GM12874 (cell line): ENCODE measurements around the gene VPS51.

Experiments used
- TF ChIP-seq, protein P1 (sequence below): IDR thresholded peaks from 2 replicates; pipeline ENCODE4 v1.5.1; 2011; ENCODE audit warnings: low read depth, mild to moderate bottlenecking, control low read depth, low read length, moderate library complexity; ENCODE audit not compliant: insufficient read depth

The VPS51 gene

DNA sequence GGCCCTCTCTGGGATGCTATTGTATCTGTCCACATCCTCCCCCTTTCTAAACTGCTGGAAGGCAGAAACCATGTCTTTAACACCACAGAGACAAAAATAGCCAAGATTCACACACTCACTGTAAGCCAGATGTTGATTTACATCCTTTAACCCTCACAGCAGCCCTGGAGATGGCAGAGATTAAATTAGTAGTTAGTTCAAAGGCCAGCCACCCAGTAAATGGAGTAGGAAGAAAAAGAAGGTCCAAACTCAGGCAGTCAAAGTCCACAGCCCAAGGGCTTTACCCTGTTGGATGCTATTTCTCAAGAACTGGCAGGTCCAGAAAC, 23.6 kb downstream of the VPS51 start:
- TF ChIP-seq, protein P1, sequence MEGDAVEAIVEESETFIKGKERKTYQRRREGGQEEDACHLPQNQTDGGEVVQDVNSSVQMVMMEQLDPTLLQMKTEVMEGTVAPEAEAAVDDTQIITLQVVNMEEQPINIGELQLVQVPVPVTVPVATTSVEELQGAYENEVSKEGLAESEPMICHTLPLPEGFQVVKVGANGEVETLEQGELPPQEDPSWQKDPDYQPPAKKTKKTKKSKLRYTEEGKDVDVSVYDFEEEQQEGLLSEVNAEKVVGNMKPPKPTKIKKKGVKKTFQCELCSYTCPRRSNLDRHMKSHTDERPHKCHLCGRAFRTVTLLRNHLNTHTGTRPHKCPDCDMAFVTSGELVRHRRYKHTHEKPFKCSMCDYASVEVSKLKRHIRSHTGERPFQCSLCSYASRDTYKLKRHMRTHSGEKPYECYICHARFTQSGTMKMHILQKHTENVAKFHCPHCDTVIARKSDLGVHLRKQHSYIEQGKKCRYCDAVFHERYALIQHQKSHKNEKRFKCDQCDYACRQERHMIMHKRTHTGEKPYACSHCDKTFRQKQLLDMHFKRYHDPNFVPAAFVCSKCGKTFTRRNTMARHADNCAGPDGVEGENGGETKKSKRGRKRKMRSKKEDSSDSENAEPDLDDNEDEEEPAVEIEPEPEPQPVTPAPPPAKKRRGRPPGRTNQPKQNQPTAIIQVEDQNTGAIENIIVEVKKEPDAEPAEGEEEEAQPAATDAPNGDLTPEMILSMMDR = no peak

DNA sequence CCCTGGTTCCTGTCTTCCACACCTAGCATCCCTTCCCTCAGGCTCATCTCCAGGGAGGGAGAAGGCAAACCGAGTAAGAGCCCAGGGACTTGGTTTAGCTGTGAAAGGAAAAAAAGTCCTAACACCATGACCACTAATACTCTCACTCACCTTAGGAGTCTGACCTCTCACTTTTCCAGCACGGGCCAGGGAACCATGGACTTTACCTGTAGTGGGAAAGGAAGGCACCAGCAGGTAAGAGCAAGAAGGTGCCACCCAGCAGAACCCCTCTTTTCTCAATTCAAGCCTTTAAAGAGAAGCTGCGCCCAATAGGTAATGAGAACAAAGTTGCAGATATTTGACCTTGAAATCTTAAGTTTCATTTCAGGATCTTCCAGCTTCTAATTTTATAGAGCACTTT, 24.8 kb downstream of the VPS51 start:
- TF ChIP-seq, protein P1 = no peak

DNA sequence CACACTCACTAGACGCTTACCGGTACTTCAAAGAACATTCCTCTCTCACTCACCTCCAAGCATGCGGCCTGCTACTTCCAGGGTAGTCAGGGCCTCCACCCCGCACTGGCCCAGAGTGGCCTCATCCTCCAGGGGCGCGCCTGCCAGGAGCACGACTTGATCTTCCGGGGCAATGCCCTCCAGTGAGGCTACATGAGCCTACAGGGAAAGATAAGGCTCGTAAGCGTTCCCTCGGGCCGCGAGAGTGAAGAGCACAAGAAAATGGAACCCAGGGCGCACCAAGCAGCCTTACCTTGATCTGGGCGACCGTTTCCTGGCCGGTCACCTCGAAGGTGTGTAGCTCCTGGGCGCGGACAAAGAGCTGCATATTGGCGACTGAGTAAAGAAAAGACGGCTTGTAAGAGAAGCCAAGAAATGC, 25.4 kb downstream of the VPS51 start:
- TF ChIP-seq, protein P1 = no peak

DNA sequence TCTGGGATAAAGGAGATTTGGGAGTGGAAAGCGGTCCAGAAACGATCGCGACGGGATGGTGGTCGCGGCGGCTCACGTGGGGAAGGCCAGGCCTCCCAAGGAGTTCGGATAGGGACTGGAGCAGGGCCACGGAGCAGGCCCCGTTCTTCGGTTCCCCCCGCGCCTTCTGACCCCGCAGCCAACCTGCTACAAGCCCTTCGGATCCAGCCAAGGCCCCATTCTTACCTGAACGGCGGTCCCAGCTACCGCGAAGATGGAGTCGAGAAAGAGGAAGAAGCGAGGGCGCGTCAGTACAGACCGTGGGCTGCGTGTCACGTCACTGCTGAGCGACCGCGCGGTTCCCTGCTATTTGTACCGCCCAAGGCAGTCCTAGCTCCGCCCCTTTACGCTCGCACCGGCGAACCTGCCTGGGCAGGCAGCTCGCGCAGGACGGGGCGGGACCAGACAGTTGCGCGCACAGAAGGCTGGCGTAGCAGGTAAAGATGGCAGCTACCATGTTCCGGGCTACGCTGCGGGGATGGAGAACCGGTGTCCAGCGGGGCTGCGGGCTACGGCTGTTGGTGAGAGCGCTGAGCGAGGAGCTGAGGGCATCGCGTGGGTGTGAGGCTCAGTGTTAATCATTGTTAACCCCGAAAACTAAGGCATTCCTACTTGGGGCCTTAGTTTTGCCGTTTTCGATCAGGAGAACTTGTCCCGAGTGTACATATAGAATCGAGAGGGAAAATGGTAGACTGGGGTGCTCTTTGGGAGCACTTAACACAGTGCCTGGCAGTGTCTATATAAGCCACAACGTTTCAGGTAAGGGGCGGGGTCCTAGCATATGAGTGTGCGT, 26.1 kb downstream of the VPS51 start, which contains the start of the genes FAU and MRPL49:
TSS of gene FAU (minus strand) at position 270 of the 832 bp plus-strand sequence. CDS start 321 bp downstream, outside the sequence.
TSS of gene MRPL49 (plus strand) at position 457 of the 832 bp plus-strand sequence. CDS start at position 483, 26 bp downstream.
- TF ChIP-seq, protein P1 = no peak

DNA sequence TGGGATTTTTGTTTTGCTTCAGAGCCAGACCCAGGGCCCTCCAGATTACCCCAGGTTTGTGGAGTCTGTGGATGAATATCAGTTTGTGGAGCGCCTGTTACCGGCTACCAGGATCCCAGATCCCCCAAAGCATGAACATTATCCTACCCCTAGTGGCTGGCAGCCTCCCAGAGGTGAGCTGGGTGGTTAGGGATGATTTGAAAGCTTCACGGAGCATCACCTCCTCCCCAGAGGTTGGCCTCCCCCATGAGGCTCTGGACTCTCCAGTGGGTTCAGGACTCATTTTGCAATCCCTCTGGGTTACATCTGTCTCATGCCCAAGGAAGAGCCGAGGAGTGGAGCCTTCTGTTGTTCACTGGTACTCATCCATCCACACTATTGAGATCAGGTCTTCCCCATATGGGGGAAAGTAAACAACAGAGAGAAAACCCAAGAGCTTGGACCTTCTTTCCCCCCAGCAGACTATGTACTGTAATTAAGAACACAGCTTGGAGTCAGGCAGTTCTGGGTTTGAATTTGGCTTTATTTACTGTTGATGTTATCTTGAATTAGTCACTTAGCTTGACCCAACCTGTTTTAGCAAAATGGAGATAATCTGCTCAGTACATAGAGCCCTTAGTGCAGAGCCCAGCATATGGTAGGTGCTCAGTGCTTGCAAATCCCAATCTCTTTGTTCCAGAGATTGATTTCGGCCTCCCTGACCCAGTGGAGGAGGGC, 28.6 kb downstream of the VPS51 start:
- TF ChIP-seq, protein P1 = no peak

DNA sequence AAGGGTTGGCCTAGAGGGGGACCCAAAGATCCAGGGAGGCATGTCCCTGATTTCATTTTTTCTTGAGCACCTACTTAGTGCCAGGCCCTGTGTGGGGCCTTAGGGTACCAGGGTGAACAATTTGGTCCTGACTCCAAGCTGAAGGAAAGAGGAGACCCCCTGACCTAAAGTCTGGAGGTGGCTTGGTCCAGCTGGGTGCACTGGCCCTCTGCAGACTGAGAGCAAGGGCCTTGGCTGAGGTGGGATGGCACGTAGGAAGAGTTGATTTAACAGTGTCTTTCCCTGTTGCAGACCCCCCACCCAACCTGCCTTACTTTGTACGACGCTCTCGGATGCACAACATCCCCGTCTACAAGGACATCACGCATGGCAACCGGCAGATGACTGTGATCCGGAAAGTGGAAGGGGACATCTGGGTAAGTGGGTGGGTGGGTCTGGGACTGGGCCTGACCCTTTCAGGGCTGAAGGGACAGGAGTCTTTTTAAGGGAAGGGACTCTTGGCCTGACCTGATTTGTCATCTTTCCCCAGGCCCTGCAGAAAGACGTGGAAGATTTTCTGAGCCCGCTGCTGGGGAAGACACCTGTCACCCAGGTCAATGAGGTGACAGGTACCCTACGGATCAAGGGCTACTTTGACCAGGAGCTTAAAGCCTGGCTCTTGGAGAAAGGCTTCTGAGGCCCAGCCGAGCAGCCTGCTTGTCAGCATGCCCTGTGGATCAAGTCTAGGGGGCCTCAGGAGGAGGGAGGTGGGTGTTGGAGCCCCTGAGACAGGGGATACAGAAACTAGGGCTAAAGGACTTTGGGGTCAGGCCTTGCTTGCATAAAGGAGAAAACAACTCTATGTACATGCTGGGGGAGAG, 29.4 kb downstream of the VPS51 start:
- TF ChIP-seq, protein P1 = no peak

DNA sequence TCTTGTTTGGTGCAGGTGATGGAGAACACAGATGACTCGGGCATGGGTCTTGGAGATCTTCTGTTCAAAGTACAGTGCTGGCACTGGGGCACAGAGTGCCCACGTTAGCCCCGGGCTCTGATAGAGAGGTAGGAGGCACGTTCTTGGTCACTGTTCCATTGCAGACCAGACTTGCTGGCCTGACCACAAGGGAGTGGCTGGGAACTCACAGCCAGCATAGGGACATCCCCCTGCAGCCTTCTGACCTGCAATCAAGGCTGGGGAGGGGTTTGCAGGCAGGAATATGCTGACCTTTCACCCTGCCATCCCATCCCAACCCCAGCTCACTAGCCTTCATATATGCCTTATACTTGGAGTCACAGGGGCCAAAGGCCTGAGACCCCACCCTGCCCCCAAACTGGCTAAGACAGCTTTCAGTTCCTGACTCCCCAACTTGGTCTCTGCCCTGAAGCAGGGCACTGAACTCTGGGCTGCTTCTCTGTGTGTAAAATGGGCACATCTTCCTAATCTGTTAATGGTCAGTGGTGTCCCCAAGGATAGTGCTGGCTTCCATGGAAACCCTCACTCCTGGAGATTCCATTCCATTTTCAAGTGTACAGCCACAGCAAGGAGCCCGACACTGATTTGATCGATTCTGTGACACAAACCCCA, 30.7 kb downstream of the VPS51 start:
- TF ChIP-seq, protein P1 = no peak
